ENCODE data around the gene PTBP3.
"Not testable (repeated sequence)": the region's sequence is repeated elsewhere in the genome, so short reads cannot be mapped to it uniquely, and the experiment has no call there.

PTBP3 gene, protein sequence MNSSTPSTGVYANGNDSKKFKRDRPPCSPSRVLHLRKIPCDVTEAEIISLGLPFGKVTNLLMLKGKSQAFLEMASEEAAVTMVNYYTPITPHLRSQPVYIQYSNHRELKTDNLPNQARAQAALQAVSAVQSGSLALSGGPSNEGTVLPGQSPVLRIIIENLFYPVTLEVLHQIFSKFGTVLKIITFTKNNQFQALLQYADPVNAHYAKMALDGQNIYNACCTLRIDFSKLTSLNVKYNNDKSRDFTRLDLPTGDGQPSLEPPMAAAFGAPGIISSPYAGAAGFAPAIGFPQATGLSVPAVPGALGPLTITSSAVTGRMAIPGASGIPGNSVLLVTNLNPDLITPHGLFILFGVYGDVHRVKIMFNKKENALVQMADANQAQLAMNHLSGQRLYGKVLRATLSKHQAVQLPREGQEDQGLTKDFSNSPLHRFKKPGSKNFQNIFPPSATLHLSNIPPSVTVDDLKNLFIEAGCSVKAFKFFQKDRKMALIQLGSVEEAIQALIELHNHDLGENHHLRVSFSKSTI

DNA sequence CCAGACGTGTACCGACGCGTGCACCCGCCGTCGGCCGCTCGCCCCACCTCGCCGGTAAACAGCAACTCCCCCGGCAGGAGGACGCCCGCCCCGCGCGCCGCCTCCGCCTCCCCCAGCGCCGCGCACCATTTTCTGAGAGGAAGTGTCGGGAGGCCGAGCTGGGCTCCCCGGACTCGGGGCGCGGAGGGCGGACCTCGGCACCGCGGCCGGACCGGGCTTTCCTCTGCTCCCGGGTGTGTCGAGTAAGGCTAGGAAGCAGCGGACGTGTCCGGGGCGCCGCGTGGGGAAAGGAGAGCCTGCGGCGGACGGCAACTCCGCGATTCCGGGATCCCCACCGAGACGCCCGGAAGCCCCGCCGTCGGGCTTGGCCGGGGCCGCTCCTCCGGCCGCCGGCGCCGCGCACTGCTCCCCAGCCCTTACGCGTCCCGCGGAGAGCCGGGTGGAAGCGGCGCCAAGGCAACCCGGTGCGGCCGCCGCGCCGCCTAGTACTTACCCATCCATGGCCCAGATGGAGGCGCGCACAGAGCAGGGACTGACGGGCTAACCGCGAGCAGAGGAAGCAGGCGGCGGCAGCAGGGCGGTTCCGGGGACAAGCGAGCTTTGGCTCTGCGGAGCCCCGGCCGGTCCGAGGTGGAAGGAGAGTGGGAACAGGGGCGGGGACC is at the start of gene PTBP3:
Gene PTBP3 (minus strand): TSS at position 643 of the 662 bp plus-strand sequence. CDS start 35,754 bp downstream, outside the sequence.
- DNase-seq = peak; percentile 82

DNA sequence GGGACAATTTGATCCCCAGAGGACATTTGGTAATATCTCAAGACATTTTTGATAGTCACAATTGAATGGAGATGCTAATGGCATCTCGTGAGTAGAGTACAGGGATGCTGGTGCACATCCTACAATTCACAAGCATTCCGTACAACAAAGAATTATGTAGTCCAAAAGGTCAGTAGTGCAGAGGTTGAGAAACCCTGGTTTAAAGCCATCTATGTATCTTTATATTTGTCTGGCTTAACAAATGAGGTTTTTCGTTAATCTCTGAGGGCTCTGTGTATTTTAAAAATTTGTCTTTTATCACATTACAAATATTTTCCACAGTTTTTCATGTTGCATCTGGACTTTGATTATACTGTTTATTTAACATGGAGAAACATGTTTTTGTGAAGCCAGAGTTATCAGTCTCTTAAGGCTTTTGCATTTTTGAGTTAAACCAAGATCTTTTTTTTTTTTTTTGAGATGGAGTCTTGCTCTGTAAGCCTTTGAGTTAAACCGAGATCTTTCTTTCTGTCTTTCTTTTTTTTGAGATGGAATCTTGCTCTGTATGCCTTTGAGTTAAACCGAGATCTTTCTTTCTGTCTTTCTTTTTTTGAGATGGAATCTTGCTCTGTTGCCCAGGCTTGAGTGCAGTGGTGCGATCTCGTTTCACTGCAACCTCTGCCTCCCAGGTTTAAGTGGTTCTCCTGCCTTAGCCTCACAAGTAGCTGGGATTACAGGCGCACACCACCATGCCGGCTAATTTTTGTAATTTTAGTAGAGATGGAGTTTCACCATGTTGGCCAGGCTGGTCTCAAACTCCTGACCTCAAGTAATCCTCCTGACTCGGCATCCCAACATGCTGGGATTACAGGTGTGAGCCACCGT is 49.3 kb upstream of the PTBP3 start:
- no peak for DNase-seq

DNA sequence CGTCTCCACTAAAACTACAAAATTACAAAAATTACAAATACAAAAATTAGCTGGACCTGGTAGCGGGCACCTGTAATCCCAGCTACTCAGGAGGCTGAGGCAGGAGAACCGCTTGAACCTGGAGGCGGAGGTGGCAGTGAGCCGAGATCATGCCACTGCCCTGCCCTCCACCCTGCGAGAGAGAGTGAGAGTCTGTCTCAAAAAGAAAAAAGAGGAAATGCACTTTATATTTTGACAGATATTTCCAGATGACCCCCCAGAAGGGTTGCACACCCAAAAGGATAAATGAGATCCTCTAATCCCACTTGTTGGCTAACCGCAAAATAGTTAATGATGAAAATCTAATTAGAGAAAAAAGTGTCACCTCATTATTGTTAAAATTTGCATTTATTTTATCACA is 48.6 kb upstream of the PTBP3 start:
- no peak for DNase-seq

DNA sequence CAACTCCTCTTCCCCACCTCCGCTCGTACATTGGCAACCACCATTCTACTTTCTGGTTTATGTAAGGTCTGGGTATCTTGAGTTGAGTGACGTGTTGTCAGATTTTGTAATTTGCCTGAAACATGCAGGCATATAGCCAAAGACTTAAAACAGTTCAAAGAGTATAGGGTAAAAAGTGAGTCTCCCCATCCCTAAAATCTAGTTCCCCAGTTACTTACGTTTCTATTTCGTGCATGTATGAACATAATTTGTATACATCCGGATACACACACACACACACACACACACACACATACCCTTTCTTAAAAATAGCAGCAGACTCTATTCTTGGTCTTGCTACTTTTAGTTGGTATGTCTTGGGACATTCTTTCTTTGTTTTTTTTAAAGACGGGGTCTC is 47.4 kb upstream of the PTBP3 start:
- no peak for DNase-seq

DNA sequence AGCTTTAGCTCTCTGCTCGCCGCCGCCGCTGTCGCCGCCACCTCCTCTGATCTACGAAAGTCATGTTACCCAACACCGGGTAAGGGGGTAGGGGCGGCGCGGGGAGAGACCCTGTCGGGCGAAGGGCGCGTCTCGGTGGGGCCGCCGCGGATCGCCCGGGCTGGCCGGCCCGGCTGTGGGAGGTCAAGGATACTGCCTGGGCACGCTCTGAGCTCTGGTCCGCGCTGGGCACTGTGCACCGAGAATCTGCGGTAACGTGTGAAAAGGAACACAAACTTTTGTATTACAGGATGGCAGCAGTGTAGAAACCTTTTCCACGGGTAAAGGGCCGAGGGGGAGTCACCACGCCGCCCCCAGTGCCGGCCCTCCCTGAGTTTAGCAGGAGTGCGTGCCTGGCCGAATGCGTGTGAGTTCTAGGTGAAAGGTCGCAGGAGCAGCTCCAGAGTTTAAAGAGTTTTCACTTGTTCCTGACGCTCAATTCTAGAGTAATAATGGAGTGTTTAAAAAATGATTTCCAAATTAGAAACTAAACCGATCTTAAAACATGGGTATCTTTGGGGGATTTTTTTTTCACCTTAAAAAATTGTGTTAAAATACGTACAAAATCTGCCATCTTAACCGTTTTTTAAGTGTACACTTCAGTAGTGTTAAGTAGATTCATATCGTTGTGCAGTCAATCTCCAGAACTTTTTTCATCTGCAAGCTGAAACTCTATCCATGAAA is 46.8 kb upstream of the PTBP3 start, which contains the start of gene HSDL2:
Gene HSDL2 (plus strand): TSS at position 7 of the 723 bp plus-strand sequence. CDS start 56 bp downstream, at position 63.
- DNase-seq = no peak

DNA sequence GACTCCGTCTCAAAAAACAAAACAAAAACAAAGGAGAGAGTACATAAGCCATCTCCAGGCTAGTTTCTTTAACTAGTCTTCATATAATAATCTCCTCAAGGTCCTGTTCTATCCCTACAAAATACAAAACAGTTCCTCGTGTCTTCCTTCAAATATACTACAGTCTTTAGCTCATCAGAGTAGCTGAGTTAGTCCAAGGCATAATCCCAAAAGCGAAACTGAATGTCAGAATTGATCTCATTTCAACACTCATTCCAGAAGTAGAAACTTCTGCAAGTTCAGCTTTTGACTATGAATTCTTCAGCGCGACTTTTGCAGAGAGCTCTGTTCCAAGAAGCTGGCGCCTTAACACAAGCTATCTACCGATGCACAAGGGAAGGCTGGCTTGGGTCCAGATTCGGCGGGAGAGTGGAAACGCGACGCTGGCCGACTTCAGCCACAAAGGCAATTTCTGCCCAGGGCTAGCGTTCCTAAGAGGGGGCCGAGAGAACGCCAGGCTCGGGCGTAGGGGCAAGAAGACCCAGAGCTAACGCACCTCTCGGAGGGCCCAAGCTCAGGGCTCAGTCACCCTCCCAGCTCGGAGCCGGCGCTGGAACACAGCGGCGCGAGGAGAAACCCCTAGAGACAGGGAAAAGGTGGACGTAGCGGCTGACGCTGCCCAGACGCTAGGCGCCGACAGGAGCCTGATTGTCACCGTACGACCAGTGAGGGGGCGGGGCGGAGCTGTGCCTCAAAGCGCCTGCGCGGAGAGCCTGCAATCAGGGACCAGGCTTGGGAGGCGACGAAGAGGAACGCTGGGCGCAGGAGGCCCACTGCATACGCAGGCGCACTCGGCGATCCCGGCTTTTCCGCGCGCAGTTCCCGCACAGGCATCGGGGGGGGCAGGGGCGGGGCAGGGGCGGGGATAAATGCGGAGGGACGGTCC is 46.0 kb upstream of the PTBP3 start:
- DNase-seq = peak; percentile 97

DNA sequence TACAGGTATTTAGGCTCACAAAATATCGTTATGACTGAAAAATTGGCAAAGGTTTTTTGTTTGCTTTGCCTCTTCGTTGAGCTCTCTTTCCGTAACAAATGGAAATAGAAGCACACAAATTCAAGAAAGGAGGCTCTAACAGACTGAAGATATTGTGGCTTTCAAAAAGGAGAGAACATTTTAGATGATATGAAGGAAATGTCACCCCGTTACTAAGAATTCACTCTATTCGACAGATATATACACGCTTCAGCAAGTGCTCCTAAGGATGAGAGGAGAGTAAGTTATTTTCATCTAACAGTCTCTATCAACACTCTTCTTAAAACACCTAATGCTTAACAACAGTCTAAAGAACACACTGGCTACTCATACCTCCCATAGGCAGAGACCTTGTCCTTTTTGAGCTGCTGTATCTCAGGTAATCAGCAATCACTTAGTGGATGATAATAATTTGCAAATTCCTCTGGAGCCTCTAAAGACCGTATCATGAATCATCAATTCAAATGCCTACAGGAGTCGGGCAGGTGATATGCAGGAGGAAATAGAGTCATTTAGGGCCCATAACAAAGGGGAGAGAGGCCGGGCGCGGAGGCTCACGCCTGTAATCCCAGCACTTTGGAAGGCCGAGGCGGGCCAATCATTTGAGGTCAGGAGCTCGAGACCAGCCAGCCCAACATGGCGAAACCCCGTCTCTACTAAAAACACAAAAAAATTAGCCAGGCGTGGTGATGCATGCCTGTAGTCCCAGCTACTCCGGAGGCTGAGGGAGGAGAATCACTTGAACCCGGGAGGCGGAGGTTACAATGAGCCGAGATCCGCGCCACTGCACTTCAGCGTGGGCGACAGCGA is 45.1 kb upstream of the PTBP3 start:
- no peak for DNase-seq

DNA sequence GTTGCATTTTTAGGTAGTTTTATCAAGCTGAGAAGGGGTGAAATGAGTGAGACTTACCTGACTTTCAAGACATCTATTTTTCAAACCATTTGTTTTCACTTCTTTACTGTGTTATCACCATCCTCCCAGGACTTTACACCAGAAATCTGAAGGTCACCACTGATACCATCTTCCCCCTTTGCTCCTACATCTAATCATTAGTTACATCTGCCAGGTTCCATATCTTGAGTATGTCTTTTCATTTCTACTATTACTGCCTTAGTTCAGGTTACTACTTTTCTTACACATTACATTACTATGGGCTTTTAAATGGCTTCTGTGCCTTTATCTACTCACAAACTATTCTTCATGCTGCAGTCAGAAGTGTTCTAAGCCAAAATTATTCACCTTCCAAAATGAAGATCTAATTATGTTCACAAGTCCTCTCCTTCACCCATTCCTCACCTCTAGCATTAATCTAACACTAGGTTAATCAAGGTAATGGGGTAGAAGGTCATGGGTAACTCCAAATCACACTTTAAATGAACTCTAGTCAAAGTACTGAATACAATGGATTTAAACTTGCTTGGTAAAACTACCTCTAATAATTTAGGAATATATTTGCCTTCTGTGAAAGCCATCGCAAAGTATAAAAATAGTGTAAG is 44.4 kb upstream of the PTBP3 start:
- DNase-seq = no peak

DNA sequence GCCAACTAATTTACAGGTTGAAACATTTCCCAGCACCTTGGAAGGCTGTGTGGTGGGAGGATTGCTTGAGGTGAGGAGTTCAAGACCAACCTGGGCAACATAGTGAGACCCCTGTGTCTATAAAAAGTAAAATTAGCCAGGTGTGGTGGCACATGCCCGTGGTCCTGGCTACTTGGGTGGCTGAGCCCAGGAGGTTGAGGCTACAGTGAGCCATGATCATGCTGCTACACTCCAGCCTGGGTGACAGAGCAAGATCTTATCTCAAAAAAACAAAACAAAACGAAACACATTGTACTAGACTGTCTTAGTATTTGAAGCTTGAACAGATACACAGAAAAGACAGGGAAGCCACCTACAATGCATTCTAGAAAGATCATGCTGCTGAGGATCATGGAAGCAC is 43.7 kb upstream of the PTBP3 start:
- DNase-seq = no peak

DNA sequence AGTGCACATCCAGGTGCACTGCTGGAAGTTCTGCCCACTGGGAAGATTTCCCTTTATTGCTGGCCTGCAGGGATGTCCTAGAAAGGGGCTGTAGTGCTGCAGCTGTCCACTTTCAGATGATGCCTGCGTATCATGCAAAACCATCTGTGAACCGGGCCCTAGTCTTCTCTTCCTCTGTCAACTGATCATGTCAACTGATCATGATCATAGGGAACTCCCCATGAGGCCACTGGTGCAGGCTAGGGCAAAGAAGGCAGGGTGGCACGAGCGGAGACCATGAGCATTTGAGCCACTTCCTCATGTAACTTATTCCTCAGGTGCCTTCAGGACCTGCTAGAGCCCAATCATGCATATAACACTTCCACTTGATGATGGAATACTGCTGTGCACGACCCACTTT is 41.9 kb upstream of the PTBP3 start:
- DNase-seq = no peak

DNA sequence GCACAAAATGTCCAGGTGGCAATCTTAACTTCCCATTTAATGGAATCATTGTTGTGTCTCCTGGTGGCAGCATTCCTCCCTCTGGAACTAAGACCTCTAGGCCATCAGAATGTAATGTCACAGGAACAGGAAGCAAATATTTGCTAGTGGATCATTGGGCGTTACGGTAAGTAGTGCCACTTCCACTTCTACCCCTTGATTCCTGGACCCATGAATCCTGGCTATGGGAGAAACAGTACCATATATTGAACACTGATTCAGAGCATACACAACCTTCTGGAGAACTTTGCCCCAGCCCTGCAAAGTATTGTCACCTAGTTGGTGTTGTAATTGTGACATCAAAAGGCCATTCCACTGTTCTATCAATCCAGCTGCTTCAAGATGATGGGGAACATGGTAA is 40.8 kb upstream of the PTBP3 start:
- DNase-seq = not testable (repeated sequence)

DNA sequence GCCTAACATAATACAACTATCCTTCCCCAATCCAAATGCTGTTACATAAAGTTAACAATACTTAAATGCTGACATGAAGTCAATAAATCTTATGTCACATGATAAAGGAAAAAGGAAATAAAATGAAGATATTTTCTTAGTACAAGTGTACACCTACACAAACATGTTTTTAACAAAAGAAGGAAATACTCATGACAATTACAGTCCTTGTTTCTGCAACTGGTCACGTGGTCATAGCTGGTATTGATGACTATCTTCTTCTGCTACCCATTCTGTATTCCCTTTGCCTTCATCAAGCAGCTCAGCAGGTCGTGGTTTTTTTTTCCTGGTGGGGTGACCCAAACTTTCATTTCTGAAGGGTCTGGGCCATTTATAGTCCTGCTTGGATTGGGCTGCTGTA is 40.2 kb upstream of the PTBP3 start:
- DNase-seq = not testable (repeated sequence)

DNA sequence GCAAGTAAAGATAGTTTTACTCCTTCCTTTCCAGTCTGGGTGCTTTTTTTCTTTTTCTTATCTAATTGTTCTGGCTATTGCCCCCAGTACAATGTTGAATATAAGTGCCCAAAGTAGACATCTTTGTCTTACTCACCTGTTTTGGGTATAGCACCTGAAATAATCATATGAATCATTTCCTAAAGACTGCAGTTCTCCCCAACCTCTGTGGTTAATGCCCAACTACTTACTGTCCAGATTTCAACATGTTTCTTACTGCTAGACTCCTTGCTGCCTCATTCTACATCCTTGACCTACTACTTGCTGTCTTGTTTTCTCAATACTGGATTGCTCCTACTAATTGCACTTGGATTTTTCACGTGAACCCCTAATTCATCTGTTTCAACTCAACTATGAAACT is 37.6 kb upstream of the PTBP3 start:
- no peak for DNase-seq

DNA sequence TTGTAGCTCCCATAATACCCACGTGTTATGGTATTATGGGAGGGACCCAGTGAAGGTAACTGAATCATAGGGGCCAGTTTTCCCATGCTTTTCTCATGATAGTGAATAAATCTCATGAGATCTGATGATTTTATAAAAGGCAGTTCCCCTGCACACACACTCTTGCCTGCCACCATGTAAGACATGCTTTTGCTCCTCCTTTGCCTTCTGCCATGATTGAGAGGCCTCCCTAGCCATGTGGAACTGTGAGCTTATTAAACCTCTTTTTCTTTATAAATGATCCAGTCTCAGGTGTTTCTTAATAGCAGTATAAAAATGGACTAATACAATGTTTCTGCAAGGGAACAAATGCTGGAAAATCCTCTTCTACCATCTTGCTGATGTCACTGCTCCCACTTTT is 36.4 kb upstream of the PTBP3 start:
- no peak for DNase-seq

DNA sequence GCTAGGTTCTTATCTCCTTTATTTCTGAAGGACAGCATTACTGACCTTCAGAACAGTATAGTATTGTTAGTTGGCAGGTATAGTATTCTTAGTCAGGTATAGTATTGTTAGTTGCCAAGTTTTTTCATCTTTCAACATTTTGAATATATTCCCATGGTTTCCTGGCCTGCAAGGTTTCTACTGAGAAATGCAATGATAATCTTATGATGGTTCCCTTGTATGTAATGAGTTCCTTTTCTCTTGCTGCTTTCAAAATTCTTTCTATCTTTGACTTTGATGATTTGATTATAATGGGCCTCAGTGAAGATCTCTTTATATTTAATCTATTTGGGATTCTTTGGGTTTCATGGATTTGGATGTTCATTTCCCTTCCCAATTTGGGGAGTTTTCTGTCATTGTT is 34.0 kb upstream of the PTBP3 start:
- no peak for DNase-seq

DNA sequence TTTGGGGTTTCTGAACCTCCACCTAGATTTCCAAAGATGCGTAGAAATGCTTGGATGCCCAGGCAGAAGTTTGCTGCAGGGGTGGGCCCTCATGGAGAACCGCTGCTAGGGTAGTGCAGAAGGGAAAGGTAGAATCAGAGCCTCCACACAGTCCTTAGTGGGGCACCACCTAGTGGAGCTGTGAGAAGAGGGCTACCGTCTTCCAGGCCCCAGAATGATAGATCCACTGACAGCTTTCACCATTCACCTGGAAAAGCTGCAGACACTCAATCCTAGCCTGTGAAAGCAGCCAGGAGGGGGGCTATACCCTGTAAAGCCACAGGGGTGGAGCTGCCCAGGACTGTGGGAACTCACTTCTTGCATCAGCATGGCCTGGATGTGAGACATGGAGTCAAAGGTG is 33.2 kb upstream of the PTBP3 start:
- DNase-seq = no peak

DNA sequence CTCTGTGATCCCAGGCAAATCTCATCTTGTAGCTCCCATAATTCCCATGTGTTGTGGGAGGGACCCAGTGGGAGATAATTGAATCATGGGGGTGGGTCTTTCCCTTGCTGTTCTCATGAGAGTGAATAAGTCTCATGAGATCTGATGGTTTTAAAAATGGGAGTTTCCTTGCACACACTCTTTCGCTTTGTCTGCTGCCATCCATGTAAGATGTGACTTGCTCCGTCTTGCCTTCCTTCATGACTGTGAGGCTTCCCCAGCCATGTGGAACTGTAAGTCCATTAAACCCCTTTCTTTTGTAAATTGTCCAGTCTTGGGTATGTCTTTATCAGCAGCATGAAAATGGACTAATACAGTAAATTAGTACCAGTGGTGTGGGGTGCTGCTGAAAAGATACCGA is 31.8 kb upstream of the PTBP3 start:
- DNase-seq = not testable (repeated sequence)

DNA sequence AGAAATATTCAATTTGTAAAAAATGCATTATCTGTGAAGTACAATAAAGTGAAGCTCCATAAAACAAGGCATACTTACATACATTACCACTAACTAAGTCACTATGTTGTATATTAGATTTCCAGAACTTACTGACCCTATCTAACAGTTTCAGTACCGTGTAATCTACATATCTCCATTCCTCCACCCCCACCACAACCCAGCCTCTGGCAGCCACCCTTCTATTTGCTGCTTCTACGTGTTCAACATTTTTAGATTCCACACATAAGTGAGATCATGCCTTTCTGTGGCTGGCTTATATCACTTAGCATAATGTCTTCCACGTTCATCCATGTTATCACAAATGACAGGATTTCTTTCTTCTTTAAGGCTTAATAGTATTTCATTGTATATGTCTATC is 31.3 kb upstream of the PTBP3 start:
- DNase-seq = no peak

DNA sequence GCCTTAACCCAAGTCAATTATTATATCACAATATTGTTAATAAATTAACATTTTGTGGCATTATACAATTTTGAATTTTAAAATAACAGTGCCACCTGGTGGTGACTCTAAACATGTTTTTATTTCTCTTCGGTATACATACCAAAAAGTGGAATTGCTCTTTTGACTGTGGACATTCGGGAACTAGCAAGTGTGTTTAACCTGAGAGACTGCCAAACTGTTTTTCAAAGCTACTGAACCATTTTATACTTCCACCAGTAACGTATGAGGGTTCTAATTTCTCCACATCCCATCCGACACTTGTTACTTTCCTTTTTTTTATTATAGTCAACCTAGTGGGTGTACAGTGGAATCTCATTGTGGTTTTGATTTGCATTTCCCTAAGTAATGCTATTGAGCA is 28.2 kb upstream of the PTBP3 start:
- DNase-seq = no peak
